SKM-1 (cell line): ENCODE measurements around the gene DNAJB1.

Experiments used
- DNase-seq: peaks from one replicate; lab custom pipeline; 2025; ENCODE audit not compliant: unreplicated experiment; lab: John Stamatoyannopoulos, UW

Gene DNAJB1

DNA sequence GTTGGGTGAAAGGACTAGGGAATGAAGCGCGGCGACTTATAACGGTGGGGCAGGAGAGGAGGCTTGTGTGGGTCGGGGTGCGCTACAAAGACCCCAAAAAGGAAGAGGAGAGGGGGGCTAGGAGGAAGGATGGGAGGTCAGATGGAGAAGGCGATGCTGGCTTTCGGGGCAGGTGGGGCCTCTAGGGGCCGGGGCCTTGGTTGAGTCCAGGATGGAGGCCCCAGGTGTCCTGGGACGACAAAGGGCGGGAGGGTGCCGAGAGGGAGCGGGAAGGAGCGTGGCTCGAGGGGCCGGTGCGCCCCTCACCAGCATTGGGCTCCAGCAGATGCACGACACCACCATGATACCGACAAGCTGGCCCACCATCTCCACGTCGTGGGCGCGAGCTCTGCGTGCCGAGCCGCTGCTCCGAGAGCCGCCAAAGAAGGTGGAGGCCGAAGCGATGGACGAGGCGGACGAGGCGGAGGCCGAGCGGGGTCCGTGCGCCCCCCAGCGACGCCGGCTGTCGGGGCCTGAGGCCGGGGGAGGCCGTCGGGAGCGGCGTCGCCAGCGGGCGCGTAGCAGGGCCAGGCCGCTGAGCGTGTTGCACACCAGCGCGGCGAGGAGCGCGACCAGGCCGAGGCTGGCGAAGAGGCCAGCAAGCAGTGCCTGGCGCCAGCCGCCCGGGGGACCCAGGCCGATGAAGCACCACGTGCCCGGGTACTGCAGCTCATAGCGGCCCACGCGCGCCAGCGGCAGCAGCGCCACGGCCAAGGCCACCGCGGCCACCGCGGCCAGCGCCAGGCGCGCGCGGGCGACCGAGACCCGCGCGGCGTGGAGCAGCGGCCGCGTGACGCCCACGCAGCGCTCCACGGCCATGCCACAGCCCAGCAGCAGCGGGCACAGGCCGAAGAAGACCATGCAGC lies 44.9 kb downstream of the DNAJB1 start:
- no peak for DNase-seq

DNA sequence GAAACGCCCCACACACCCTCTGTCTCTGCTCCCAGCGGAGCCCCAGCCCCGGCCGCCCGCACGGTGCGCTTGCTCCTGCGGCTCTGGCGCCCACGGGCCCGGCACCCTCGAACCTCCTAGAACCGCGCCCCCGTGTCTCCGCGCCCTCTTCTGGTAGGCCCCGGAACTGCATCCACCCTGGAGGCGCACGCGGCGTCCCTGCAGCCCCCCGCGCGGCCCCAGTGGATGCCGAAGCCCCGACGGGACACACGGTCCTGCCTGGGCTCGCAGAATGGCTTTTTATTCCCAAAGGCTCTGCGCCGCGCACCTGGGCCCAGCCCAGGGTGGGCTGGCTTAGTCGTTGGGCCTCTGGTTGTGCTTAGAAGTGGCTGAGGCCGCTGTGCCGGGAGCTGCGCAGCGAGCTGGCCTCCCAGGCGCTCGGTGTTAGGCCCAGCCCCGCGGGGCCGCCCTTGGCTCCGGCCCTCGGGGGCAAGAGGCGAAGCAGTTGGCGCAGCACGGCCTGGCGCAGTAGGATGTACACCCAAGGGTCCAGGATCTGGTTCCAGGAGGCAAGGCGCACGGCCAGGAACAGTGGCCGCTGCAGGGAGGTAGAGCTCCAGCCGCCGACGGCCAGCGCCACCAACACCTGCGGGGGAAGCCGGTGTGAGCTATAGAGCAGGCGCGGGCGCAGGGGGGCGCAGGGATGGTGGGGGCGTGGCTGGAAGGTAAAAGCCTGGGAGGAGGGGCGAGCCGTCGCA lies 45.8 kb downstream of the DNAJB1 start:
- no peak for DNase-seq

DNA sequence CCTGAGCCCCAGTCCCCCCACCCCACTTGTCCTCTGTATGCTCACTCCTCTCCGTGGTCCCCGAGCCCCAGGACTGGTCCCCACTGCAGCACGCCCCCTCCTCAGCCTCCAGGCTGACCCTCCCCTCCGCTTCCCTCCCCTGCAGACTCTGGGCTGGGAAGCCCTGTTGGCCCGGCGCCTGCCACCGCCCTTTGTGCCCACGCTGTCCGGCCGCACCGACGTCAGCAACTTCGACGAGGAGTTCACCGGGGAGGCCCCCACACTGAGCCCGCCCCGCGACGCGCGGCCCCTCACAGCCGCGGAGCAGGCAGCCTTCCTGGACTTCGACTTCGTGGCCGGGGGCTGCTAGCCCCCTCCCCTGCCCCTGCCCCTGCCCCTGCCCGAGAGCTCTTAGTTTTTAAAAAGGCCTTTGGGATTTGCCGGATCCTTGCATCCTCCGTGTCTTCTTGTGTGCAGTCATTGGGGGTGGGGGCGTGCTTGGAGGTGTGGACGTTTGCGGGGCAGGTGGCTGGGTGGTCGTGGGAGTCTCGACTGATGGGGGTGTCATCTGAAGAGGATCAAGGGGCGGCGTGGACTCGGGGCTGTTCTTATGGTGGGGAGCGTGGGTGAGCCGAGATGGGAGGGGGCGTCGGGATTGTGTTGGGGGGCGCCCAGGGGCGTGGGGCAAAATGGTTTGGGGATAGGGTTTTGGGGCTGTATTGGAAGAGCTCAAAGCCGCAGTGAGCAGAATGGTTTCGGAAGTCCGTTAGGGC lies 46.6 kb downstream of the DNAJB1 start:
- no peak for DNase-seq

DNA sequence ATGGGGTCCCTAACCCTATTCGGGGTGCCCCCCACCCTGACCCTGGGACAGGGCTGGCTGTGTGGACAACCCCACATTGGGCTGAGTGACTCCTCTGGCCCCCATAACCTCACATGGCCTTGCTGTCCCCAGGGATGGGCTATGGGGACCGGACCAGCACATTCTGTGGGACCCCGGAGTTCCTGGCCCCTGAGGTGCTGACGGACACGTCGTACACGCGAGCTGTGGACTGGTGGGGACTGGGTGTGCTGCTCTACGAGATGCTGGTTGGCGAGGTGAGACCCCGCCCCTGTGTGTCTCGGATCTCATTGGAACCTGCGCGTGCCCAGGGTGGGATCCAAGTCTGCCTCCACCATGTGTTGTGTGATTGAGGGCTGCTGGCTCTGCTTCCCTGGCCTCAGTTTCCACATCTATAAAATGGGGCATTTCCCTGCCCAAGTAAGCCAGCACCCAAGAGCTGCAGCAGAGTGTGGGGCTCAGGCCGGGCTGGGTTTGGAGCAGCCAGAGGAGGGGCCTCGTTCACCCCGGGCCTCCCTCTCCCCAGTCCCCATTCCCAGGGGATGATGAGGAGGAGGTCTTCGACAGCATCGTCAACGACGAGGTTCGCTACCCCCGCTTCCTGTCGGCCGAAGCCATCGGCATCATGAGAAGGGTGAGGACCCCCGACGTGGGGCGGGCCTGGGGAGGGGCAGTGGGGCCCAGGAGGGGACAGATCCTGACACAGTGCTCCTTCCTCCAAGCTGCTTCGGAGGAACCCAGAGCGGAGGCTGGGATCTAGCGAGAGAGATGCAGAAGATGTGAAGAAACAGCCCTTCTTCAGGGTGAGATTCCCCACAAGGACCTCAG lies 47.9 kb downstream of the DNAJB1 start:
- DNase-seq = no peak

DNA sequence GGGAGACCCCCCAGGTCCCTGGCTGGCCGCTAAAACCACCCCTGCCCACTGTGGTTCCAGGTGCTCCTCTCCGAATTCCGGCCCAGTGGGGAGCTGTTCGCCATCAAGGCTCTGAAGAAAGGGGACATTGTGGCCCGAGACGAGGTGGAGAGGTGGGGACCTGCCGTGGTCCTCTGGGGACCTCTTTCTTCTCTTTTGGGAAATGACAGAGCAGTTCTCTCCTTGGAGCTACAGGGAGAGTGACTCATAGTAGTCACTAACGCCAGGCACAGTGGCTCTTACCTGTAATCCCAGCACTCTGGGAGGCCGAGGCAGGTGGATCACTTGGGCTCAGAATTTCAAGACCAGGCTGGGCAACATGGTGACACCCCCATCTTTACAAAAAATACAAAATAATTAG lies 50.4 kb downstream of the DNAJB1 start:
- no peak for DNase-seq

DNA sequence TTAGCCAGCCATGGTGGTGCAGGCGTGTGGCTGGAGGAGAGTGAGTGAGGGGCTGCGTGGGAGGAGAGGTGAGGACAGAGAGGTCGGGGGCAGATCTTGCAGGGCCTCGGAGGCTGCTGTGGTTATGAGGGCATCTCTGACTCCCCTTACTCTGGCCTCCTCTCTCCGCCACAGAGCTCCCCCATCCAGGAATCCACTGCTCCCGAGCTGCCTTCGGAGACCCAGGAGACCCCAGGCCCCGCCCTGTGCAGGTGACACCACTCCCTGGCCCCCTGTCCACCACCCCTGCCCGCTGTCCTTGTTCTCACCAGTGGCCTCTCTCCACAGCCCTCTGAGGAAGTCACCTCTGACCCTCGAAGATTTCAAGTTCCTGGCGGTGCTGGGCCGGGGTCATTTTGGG lies 50.8 kb downstream of the DNAJB1 start:
- DNase-seq = no peak
